GM12873 (cell line): Measurements from ENCODE around the gene CMC1.

ENCODE experiments used
- CTCF ChIP-seq: IDR thresholded peaks from 2 replicates; pipeline ENCODE4 v1.5.1; 2012; ENCODE audit warnings: low read depth, mild to moderate bottlenecking, moderate library complexity, low read length, control low read depth; ENCODE audit not compliant: insufficient read depth; ENCODE audit errors: missing control alignments

CMC1 gene

GRCh38 chr3:28234454-28234853 is 7.0 kb upstream of the CMC1 start:
- no peak for TF ChIP-seq CTCF

GRCh38 chr3:28239108-28239507 is 2.3 kb upstream of the CMC1 start:
- TF ChIP-seq CTCF: no peak

GRCh38 chr3:28240441-28240840 is 978 bp upstream of the CMC1 start:
- no peak for TF ChIP-seq CTCF

- TF ChIP-seq CTCF: no peak
Measured at GRCh38 chr3:28242519-28242918, 1.1 kb downstream of the CMC1 start.

- no peak for TF ChIP-seq CTCF
Measured at GRCh38 chr3:28243424-28244106, 2.1 kb downstream of the CMC1 start.

- TF ChIP-seq CTCF: no peak
Measured at GRCh38 chr3:28244491-28244890, 3.1 kb downstream of the CMC1 start.

- TF ChIP-seq CTCF: no peak
Measured at GRCh38 chr3:28247286-28247685, 5.9 kb downstream of the CMC1 start.
